A673 (cell line): Measurements from ENCODE around the gene INTS1.

Experiments used
- CTCF ChIP-seq: fragments of 300-800, 200-600 bp; sonication (generic); conservative IDR thresholded peaks from 2 replicates; pipeline ENCODE4 v1.5.1; 2017; ENCODE audit warnings: low read depth, mild to moderate bottlenecking, antibody characterized with exemption, low read length, moderate library complexity, mixed read lengths
- EZH2 ChIP-seq: fragments of 200-600 bp; sonication (generic); IDR thresholded peaks from 2 replicates; pipeline ENCODE4 v1.6.1; 2017; ENCODE audit warnings: borderline replicate concordance, low read depth, mild to moderate bottlenecking, mixed read lengths, antibody characterized with exemption, low read length; ENCODE audit not compliant: poor library complexity, severe bottlenecking

- TF ChIP-seq EZH2 (no peak), CTCF (no peak)
Measured at GRCh38 chr7:1487466-1487865, 16.7 kb downstream of the INTS1 start.
